ENCODE results near the gene LCN6.
"Not testable (repeated sequence)": the region's sequence is repeated elsewhere in the genome, so short reads cannot be mapped to it uniquely, and the experiment has no call there.

The LCN6 gene

GRCh38 chr9:136782452-136782851 is 34.1 kb upstream of the LCN6 start:
- DNase-seq = no peak

GRCh38 chr9:136779808-136780207 is 31.5 kb upstream of the LCN6 start:
- no peak for DNase-seq

- DNase-seq = no peak
Observed at GRCh38 chr9:136777359-136777758, 29.0 kb upstream of the LCN6 start.

- no peak for DNase-seq
Observed at GRCh38 chr9:136776947-136777346, 28.6 kb upstream of the LCN6 start.

DNA sequence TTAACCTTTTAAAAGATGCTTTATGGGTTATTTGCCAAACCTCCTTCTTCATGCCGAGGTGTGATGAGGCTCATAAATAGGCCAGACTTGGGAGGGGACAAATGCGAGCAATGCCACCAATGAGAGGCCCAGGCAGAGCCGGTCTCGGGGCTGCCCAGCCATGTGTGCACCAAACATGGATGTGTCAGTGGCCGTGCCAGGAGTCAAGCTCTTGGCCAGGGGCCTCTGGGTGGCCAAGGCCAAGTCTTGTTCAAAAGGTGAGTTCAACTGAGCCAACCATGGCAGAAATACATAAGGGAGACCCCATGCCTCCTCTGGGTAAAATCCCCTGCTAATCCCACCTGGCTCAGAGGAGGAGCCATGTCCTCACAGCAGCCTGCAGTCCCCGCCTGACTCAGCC is 26.9 kb upstream of the LCN6 start:
- no peak for DNase-seq

GRCh38 chr9:136774416-136775045 is 26.2 kb upstream of the LCN6 start:
- no peak for DNase-seq

DNA sequence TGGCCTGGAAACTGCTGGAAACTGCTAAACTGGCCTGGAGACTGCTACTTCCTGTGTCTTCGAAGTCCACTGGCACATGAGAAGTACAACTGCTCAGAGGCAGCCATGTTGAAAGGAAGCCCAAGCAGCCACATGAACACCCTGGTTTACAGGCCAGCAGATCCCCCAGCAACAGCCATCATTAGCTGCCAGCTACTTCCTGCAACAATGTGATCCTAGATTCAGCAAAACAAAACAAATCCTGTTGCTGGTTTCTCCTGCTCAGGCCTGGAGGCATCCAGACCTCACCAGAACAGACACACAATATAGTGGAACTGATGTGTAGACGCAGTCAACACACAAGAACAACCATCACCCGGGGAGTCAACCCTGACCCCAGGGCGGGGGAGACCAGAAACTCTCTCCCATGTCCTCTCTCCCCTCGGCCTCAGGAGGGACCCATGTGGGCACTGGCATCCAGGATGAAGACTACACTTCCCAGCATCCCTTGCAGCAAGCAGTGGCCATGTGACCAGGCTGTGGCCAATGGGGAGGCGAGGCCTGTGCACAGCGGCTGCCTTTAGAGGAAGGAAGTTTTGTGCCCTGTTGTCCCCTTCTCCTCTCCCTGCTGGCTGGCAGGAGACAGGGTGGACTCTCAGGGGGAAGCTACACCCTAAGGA is 25.2 kb upstream of the LCN6 start:
- no peak for DNase-seq

DNA sequence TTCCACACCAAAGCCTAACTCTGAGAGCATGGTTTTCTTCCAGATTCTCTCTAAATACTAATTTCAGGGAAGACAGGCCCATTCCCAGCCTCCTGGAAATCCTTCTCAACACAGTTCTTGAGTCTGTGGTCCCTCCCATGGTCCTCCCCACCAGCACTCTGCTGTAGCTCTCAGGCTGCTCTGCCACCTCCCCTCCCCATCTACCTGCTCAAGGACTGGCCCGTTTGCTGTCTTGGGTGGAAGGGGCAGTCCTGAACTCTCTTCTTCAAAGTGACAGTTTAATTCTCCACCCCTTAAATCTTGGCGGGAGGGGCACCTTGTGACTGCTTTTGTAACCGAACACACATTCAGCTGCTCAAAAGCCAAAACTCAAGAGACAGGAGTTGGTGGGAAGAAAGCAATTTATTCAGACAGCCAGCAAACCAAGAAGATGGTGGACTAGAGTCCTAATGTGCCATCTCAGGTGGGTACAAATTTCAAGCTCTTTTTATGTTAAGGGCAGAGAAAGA is 23.6 kb upstream of the LCN6 start:
- no peak for DNase-seq

GRCh38 chr9:136769710-136770191 is 21.4 kb upstream of the LCN6 start:
- peak; percentile 81 for DNase-seq

GRCh38 chr9:136766410-136767120 is 18.2 kb upstream of the LCN6 start:
- peak; percentile 68 for DNase-seq

DNA sequence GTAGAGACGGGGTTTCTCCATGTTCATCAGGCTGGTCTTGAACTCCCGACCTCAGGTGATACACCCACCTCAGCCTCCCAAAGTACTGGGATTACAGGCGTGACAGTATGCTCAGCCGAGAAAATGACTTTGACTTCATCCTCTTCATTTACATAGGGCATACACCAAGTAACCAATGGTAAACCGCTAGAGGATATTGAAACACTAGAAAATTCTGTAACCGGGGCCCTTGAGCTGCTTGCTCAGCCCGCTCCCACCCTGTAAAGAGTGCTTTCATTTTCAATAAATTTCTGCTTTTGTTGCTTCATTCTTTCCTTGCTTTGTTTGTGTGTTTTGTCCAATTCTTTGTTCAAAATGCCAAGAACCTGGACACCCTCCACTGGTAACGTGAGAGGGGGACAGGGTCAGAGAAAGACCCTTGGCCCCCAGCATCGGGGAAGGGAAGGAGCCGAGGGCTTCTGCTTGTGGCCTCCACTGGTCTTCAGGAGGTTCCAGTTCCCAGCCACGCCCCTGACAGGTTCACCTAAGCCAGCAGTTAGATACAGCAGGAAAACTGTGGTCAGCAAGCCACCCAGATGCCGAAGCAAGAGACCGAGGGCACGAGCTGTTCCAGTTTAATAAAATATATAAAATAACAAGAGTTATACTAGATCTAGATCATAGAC is 17.6 kb upstream of the LCN6 start:
- not testable (repeated sequence) for DNase-seq

DNA sequence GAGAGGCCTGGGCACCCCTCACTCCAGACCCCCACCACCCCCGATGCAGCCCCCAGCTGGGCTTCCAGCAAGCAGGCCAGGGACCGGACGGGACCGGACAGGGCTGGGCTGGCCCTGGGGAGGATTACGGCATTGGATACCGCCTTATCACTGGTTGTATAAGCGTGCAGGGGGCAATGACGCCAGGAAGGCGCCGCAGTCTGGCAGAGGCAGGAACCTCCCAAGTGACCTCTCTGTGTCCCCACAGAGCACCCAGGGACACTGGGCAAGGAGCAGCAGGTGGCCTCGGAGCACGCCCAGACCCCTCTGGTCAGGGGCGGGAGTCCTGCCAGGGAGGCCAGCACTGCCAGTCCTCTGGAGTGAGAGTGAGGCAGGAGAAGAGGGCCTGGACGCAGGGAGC is 16.7 kb upstream of the LCN6 start:
- DNase-seq = no peak

DNA sequence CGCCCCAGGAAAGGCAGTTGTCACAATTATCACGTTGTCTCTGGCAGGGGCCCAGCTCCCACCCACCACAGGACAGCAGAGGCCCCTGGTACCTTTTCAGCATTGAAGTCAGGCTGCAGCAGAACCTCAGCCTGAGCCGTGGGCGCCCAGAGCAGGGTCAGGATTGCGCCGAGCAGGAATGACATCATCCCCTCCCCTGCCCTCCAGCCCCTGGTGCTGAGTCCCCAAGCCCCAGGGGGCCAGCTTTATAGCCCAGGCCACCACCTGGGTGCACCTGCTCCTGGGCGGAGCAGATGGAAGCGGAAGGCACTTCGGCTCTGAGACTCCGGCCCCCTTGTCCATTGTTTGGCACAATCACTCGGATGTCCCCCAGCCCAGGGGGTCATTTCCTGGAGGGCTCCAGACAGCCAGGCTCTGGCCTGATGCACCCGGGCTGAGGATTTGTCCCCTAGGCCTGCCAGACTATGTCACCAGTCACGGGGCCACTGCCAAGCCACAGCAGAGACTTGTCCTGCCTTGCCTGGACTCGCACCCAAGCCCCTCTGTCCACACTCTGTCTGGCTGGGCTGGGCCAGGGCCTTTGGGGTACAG is 16.1 kb upstream of the LCN6 start, which contains the start of gene LCN15:
Gene LCN15 (minus strand): TSS at position 218 of the 591 bp plus-strand sequence. CDS start 30 bp downstream, at position 188.
- no peak for DNase-seq

DNA sequence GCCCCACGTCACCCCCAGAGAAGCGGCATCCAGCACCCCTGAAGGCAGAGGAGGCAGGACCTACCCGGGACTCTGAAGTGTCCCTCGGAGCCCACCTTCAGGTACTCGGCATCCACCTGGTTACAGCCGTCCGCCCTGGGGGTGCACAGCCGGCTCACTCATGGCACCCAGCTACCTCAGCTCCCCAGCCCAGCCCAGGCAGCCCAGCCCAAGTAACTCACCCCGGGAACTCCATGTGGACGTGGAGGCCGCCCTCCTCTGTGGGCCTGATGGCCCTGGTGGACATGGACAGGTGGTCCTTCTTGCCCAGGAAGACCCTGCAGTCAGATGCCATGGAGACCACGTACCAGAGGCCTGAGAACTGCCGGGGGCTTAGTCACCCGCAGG is 15.3 kb upstream of the LCN6 start:
- DNase-seq = no peak

- DNase-seq = peak; percentile 76
Observed at GRCh38 chr9:136762915-136763648, 14.8 kb upstream of the LCN6 start.

- DNase-seq = no peak
Observed at GRCh38 chr9:136762221-136762691, 13.9 kb upstream of the LCN6 start.

- no peak for DNase-seq
Observed at GRCh38 chr9:136761545-136761981, 13.2 kb upstream of the LCN6 start.

DNA sequence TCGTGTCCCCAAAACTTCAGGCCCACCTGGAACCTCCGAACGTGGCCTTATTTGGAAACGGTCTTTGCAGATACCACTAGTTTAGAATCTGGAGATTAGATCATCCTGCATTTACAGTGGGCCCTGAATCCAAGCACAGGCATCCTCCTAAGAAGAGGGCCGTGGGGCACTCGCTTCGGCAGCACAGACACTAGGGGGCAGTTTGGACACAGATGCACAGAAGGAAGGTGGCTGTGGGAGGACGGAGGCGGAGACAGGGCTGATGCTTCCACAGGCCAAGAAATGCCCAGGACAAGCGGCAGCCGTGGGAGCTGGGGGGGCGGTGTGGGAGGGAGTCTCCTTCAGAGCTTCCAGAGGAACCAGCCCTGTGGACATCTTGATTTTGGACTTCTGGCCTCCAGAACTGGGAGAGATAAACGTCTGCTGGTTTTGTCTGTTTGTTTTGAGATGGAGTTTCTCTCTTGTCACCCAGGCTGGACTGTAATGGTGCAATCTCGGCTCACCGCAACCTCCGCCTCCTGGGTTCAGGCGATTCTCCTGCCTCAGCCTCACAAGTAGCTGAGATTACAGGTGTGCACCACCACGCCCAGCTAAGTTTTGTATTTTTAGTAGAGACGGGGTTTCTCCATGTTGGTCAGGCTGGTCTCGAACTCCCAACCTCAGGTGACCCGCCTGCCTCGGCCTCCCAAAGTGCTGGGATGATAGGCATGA is 12.7 kb upstream of the LCN6 start:
- DNase-seq = not testable (repeated sequence)

GRCh38 chr9:136760424-136760823 is 12.1 kb upstream of the LCN6 start:
- DNase-seq = no peak

DNA sequence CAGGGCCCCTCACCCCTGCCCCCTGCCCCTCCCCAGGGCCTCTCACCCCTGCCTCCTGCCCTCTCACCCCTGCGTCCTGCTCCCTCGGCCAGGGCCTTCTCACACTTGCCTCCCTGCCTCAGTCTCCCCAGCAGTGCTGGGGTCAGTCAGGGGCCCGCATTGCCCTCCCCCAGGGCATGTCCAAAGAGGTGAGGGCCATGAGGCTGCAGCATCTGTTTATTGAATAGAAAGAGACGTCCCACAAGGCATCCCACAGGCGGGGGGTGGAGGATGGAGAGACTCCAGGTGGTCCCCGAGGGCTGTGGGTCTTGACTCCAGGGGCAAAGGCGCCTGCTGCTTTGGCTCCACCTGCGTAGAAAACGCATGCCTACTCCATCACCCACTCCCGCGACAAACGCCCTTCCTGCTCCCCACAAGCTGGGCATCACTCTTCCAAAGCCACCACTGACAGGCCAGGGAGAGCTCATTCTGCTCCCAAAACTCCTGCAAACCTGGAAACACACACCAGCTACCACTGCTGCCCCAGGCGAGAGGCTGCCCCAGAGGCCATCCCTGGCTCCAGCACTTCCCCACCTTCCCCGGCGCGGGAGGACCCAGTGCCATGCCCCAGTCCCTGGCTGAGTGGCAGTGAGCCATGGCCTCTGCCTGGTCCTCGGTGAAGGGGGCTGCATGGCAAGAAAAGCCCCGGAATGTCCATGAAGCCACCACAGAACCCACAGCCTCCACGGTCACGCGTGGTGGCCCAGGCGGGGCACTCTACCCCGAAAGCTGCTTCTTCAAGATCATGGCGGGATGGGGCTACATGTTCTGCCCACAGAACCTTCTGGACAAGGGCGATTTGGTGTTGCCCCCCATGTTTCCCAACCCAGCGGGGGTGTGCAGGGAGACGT is 11.4 kb upstream of the LCN6 start:
- no peak for DNase-seq
